GM21528 (cell line): ENCODE measurements around the gene COL25A1.
"Not testable (repeated sequence)": the region's sequence is repeated elsewhere in the genome, so short reads cannot be mapped to it uniquely, and the experiment has no call there.

Source experiments
- ATAC-seq: cut with Tn5 transposase; IDR thresholded peaks from one replicate; pipeline ENCODE4 v1.9.1; 2021; ENCODE audit warnings: mild to moderate bottlenecking, moderate library complexity; ENCODE audit not compliant: unreplicated experiment, low FRiP score

COL25A1 gene

DNA sequence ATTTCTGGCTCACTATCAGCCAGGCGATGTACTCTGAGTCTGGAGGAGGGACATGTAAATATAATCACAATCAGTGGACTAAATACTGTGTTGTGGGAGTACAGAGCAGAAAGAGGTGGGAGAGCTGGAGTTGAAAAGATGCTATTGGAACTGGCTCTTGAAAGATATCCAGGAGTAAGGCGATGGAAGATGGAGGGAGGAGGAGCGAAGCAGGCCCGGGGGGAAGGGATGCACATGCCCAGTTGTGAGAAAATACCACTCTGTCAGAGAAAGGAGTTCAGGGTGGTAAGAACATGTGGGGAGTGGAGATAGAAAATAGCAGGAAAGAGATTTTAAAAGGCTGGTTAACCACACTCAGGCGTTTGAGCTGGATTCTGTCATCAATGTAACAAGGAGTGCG lies 322.7 kb downstream of the COL25A1 start:
- ATAC-seq: no peak

DNA sequence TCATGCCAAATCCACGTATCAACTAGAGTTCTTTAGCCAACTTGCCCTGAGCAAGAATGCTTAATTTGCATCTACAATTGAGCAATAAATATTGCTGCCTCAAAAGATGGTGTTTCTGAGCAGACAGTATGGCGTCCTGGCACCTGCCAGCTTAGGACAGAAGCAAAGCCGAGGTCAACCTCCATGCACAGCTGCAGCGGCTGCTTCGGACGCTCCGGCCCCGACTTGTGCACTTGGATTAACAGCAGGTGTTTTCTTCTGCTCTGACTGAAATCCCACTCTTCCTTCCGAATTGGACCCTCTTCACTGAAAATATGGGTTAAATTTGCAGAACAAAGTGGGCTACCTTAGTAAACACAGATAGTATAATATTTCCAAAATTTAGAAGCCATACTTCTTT lies 324.4 kb downstream of the COL25A1 start:
- ATAC-seq: no peak

DNA sequence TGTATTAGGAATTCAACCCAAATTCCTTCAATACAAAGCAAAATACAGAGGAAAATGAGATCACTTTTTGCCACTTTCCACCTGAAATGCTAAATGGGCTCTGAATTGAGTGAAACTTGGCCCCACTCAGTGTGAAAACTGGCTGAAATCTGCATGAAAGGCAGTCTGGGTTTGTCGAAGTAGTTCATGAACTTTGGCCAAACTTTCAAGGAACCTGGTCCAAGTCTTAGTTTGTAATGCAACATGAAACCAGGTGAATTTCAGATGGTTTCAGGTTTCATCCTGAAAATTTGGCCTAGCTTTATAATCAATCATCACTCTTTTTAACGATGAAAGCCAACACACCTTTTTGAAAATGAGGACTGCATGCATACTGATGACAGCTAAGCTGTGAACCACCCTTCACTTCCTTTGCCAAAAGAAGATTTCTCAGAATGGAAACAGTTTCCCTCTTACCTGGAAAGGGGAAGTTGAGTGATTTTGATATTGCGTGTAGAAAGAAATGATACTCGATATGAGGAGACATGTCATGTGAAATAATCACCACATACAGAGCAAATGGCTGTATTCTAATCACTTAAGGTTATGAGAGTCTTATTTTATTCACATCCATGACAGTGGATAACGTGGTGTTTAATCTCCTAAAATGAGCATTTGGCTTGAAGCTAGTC lies 329.7 kb downstream of the COL25A1 start:
- peak; percentile 57 for ATAC-seq

DNA sequence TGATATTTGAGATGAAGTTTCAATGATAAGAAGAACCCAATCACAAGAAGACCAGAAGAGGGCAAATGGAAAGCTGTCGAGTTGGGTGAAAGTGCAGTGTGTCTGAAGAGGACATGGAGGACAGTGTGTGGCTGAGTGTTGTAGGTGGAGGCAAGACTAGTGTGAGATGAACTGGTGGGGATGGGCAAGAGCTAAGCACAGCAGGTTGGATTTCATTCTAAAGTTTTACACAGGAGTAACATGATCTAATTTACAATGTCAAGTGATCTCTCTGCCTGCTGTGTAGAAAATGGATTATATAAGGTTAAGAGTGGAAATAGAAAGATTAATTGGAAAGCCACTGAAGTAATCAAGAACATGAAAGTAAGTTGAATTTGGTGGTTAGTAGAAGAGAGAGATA lies 331.0 kb downstream of the COL25A1 start:
- no peak for ATAC-seq

DNA sequence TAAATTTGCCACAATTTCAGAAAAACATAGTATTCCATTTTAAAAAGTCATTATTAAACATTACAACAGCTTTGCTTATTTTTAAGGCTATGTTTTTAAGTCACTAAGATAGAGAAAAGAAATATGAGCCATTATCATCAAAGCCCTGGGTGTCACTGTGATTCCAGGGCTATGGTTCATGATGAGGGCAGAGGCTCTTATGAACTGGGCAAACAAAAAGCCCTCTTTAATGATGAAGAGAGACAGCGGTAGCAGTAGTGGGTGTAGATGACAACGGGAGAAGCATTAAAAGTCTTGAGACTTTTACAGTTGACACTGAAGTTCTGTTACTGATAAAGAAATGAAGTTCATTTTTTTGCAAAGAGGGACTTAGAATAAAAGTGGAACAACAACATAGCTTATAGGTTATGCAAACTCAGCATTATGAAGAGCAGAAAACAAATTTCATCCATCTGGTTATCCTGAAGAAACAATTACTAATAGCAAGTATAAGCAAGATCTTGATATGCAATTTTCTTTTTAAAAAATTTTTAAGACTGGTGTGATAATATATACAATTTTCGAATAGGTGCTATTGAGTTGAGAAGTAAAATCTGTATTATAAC lies 336.9 kb downstream of the COL25A1 start:
- ATAC-seq: no peak

DNA sequence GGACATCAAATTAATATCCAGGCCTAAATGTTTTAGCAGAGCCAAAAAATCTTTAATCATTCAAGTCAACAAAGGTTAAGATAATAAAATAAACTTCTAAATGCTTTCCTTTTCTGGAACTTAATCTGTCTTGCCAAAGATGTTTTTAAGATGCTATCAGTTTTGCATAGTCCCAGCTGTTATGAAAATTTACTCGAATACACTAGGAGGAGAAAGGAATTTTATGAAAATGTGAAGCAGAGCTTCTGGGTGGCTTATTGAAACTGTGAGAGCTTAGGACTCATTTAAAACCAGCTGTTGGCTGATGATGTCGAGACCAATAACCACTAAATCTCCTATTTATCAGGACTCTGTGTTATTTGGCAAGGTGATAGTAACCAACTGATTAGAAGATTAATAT lies 337.4 kb downstream of the COL25A1 start:
- ATAC-seq: no peak

DNA sequence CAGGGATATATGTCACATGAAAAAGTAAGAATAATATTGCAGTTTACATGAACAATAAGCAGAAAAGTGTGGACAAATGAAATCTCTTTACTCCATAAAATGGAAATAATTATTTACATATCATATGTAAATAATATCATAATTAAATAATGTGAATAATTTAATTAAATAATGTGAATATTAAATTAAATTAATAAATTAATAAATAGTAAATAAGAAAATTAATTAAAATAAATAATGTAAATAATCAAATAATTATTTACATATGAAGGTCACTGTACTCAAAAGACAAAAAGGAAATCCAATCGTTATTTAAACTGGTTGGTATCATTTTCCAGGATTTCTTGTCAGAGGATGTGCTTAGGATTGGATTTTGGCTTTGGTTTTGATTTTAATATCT lies 338.5 kb downstream of the COL25A1 start:
- no peak for ATAC-seq

DNA sequence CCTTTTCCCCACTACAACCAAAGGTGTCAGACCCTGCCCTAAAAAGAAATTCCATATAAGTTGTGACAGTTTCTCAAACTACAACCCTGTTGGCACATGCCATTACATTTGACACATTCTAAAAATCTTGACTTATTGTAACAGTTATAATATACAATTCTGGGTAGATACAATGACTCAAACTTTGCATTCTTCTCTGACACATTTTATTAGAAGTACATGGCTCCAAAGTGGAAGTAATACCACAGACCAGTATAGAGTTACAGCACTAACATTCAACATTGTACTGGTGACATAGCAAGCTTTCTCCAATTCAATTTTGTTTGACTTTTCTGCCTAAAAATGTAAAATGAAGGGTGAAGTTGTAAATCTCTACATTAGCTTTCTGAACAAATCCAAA lies 343.0 kb downstream of the COL25A1 start:
- no peak for ATAC-seq

DNA sequence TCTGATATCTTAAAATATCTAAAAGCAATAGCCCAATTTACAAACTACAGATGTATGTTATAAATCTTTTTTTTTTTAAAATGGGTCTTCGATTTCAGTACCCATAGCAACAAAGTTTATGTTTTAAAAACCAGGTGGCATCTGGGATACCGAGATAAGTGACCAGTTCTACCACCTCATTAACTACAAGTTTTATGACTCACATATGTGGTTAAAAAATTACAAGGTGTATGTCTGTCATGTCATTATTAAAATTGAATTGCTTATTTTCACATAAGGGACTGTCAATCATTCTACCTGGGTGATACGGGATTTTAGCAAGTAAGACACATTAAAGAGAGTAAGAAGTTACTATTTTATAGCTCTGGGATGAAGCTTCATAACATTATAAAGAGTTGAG lies 347.6 kb downstream of the COL25A1 start:
- ATAC-seq: no peak

DNA sequence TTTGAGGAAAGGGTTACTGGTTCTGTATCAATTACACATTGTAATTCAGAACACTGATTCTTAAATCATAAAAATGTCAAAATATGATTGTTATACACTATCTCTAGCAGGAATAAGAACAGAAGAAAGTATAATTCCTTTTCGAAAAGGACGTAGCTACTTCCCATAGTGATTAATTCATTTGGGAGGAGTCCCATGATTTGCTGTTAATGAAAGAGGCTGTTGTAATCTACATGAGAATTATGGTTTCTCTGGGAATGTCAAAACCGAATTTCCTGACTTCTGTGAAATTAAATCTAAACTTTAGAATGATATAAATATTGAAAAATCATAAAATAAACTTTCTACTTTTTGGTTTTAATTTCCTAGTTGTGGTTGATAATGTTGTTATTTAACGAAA lies 348.5 kb downstream of the COL25A1 start:
- ATAC-seq: no peak

DNA sequence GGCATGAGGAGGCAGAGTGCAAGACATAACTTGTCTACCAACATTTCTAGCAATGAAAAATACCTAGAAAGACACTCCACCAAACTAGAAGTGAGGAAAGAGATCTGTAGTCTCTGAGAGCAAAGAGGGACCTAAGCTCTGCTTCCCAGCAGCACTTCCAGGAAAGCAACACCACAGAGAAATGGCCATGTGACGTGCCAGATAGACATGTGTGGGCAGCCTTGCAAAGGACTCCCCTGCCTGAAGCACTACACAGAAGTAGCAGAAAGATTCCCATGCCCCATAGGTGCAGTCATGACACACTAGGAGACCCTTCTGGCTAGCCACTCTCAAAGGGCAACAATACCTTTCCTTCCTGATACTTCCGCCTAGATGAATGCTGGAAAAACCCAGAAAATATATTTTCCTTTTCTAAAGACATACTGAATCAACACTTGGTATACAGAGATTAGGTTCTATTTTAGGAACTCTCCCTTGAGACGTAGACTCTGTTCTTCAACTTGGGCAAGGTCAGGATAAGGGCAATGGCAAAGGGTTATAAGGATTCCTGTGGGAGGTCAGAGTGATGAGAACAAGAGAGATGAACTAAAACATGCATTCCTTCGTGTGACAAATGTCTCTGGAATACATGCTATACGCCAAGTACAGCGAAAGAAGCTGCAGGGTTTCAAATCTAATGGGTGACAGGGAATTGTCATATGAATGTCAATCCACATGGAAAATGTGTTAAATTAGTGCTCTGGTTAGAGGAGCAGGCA lies 352.1 kb downstream of the COL25A1 start:
- ATAC-seq: no peak

DNA sequence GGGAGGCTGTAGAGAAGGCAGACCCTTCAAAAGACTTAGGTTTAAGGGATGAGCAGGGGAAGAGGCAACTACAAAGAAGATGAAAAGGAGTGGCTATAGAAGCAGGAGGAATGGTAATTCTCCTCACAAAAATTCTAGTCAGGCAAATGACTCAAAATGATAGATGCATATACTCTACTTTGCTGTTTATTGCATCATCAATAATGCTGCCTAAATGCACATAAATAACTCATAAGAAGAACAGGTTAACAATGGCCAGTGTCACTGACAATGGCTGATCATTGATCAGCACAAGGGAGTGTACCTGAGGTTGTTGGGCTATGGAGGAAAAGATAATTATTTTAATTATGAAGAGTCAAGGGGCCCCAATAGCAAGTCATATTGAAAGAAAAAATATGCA lies 354.9 kb downstream of the COL25A1 start:
- no peak for ATAC-seq

DNA sequence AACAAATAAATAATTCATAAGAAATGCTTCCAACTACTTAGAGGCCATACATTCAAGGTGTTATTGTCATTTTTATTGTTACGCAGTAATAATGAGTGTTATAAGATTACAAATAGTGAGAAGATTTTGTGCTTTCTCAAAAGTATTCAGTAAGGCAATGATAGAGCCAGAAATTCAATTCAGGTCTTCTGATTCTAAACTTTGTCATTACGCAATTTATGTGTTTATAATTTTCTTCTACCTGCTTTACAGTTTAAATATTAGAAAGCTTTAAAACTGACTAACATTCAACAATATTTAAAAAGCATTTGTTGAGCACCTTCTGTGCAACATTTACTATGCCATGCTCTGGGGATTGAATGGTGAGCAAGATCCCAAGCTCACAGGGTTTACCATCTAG lies 356.2 kb downstream of the COL25A1 start:
- ATAC-seq: no peak

DNA sequence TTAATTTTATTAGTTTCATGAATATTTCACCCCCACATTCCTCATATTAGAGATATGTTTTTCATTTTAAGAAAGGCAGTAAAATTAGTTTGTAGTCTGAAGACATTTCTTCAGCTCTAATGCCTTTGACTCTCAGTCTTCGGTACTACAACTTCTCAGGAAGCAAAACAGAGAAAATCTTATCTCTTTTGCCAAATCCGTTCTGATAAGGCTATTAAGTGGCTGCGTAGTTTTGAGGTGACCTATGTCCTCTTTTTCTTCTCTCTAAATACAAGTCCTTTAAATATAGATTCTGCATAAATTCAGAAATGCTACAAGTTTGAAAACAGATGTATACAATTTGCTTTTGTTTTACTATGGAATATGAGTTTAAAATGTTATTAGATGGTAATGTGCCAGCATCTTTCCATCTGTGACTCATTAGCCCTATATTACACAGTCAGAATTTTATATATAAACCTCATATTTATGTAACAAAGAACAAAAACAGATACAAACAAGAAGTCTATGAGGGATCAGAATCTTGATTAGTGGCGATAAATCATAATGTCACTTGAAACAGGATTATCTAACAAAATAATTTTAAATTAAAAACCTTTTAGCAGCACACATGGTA lies 358.4 kb downstream of the COL25A1 start:
- ATAC-seq: no peak

DNA sequence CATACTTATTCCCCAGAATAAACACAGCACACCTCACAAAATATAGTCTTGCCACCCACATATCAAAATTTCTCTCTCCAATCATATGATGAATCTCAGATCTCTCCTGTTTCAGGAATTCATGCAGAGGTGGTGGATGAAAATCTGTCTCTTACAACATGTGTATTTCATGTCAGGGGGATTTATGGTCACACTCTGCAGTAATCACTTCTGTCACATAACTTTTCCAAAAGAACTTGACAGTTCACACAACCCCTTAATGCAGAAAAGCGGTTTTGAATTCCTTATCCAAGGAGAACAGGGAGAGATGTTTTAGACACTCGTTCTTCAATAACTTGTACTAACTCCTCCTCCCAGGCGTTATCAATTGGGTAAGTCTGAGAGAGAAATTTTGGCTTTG lies 359.1 kb downstream of the COL25A1 start:
- no peak for ATAC-seq

DNA sequence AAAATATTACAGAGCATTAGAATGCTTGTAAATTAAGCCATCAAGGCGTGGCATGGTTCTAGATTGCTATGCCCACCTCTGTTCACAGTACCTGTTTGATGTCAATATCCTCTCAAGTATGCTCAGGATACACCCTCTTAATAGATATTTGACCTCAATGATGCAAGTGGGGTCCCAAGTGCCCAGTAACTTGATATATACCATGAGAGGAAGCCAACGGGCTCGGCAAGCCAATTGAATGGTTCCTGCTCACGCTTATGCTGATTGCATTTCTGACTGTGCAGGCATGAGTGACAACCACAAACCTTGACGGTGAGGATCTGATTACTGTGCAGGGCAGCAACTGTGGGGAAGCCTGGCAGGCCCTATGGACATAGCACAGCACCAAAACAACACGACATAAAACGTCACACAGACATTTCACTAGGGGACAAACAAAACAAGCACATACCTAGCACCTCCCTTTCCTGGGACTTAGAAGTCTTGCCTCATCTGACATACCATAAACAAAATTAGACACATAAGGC lies 360.5 kb downstream of the COL25A1 start:
- ATAC-seq: no peak

DNA sequence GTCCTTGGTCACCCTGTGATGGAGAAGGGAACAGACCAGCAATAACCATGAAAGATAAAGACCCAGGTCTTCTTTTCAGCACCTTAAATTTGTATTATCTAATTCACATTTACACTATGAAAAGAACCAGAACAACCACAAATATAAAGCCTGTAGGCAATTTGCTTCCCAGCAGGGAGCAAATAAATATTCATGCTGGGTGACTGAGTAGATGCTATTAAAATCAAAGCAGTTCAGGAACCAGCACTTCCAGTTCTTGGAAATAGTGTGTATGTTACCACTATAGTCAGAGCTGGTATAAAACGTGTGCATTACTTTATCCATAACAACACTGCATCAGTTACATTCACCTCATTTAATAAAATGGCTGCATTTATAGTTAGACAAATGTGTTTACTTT lies 361.8 kb downstream of the COL25A1 start:
- ATAC-seq: no peak

DNA sequence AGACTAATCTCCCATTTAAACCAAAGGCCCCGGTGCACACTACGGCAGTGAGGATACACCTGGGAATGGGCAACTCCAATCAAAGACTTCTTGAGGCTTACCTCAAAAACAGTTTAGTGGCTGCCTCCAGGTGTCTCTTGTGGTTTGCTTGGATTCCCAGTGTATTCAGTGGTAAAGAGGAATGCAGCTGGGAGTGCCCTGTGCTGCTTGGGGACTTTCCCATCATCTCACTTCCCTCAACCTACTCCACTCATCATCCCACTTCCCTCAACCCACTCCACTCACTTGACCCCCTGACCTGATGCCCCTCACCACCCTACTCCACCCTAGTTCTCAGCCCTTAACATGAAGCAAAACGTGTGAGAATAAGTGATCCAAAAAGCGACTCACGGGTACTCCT lies 362.3 kb downstream of the COL25A1 start:
- ATAC-seq: no peak

DNA sequence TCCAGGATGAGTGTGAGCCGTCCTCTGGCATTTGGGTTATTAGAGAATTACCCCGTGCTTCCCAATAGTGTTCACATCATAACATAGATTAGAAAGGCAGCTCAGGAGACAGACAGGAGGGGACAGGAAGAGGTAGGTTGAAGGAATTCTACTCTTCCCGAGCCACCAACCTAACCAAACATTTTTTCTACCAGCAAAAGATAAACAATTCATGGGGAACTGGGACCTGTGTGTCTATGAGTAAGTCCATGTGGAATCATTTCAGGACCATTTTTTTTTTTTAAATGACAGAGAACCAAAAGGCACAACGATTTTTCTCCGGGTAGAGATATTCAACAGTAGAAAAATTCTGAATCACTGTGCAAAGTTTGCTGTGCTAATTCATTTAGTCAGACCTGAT lies 365.4 kb downstream of the COL25A1 start:
- no peak for ATAC-seq

DNA sequence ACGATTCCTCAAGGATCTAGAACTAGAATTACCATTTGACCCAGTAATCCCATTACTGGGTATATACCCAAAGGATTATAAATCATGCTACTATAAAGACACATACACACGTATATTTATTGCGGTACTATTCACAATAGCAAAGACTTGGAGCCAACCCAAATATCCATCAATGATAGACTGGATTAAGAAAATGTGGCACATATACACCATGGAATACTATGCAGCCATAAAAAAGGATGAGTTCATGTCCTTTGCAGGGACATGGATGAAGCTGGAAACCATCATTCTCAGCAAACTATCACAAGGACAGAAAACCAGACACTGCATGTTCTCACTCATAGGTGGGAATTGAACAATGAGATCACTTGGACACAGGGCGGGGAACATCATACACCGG lies 368.5 kb downstream of the COL25A1 start:
- not testable (repeated sequence) for ATAC-seq

DNA sequence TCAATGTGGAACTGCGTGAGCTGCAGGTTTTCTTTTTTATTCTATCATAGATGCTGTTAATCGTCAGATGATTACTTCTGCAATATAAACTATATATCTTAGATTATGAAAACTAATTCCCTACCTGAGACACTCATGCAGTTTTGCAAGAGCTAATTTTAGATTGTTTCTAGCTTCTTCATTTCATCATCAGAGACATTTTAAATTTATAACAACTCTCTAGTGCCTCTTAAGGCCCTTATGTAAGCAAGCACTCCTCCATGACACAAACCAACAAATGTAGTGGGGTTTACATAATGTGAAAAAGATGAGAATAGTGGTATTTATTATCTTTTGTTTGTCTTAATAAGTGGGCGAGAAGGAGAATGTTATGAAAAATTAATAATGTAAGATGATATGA lies 369.4 kb downstream of the COL25A1 start:
- no peak for ATAC-seq
